HG03135 (cell line): Measurements from ENCODE around the gene TOM1L2.
"Not testable (repeated sequence)": the region's sequence is repeated elsewhere in the genome, so short reads cannot be mapped to it uniquely, and the experiment has no call there.

Experiments
- ATAC-seq: cut with Tn5 transposase; IDR thresholded peaks from one replicate; pipeline ENCODE4 v1.9.1; 2021; ENCODE audit warnings: mild to moderate bottlenecking, moderate library complexity; ENCODE audit not compliant: unreplicated experiment

Gene TOM1L2

DNA sequence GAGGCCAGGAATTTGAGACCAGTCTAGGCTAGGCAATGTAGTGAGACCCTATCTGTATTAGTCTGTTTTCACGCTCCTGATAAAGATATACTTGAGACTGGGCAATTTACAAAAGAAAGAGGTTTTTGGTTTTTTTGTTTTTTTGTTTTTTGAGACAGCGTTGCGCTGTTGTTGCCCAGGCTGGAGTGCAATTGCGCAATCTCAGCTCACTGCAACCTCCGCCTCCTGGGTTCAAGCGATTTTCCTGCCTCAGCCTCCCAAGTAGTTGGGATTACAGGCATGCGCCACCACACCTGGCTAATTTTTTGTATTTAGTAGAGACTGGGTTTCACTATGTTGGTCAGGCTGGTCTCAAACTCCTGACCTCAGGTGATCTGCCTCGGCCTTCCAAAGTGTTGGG lies 23.7 kb upstream of the TOM1L2 start:
- ATAC-seq: not testable (repeated sequence)

DNA sequence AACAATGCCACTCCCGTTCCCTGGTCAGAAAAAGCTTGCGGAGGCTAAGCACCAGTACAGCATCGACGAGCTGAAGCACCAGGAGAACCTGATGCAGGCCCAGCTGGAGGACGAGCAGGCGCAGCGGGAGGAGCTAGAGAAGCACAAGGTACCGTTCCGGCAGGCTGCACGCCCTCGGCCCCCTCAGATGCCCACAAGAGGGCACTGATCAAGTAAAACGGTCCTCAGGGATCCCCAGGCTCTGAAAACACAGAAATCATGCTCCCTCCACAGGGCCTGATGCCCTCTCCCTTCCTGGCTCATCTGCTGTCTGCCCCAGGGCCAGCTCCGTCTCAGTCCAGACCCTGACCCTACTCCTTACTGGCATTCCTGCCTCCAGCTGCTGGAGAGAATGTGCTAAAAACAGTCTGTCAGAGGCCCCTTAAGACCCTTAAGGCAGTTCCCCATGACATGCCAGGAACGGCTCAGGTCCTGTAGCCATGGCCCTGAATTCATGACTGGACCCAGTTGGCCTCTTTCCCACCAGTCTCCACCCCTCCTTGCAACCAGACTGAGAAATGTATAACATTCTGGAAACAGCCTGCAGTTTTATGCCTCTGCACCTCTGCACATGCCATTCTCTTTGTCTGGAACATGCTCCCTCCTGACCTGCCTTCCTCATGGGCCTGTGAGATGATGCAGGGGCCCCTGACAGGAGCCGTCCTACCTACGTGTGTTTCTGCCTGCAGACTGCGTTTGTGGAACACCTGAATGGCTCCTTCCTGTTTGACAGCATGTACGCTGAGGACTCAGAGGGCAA lies 22.3 kb upstream of the TOM1L2 start:
- ATAC-seq: no peak

DNA sequence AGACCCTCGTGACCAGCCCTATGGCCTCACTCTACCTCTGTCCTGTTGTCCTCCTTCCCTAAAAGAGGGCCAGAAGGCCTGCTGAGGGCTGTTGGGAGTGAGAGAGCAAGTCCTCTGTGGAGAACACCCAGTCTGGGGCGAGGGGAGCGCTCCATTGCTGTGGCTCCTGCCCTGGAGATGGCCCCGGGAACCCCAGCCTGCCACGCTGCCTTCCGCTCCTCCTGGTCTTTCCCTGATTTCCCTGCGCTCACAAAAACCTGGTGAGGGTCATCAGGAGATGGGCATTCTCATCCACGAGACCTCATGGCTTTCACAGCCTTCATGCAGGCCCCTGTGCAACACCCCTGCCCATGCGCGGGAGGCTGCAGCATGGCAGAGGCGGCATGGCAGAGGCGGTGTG lies 21.7 kb upstream of the TOM1L2 start:
- no peak for ATAC-seq

DNA sequence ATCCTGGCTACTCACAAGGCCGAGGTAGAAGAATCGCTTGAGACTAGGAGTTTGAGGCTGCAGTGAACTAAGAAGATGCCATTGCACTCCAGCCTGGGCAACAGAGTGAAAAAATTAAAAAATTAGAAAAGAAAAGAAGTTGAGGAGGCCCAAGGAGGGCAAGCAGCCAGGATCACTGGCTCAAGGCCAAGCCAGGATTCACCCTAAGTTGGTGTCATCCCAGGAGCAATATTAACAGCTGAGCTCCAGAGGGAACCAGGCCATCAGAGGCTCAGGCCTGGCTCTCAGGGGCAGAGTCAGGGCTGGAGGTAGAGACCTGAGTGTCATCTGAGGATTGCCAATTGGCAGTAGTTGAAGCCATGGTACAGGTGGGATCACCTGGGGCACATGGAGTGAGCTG lies 21.2 kb upstream of the TOM1L2 start:
- ATAC-seq: no peak

DNA sequence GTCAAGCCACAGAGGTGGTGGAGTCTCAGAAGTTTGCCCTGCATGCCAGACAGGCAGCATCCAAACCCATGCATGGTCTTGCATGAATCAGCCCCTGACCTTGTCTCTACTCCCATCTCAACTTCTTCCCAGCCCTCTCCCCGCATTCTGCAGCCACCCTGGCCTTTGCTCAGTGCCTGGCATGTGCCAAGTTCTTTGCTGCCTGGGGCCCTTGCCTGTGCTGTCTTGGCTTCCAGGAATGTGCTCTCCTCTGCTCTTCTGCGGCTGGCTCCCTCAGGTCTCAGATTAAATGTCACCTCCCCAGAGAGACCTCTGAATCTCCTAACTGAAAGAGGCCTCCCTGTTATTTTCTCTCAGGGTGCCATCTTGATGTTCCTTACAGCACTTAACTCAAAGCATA lies 18.1 kb upstream of the TOM1L2 start:
- no peak for ATAC-seq

DNA sequence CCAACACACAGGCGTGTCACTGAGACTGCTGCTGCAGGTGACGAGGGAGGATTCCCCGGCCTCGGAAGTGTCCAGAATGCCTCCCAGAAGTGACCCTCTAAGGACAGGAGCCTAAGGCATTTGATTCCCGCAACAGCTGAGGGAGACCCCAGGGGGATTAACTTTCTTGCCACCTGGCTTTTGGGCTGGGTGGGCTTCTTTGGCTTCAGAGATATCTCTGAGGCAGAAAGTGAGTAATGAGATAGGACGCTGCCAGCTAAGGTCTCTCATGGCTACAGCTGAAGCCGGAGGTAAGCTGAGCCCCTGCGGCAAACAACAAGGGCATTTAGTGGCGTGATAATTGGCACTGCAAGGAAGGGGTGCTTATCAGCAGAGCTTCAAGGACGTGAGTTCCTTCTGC lies 17.4 kb upstream of the TOM1L2 start:
- ATAC-seq: no peak

DNA sequence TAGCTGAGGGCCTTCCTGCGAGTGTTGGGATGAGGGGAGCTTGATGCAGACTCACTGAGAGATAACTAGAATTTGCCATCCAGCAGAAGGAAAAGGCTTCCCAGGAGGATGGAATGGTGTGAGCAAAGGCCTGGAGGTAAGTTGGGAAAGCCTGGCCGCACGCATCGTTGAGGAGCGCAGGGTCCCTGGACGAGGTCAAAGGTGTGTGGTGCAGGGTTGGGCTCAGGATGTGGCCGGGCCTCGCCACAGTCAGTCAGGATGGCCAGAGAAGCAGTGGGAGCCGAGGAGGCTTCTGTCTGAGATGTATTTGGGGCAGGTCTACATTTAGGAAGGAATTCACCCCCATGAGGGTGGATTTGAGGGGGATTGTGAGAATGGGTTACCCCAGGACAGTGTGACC lies 16.9 kb upstream of the TOM1L2 start:
- ATAC-seq: no peak

DNA sequence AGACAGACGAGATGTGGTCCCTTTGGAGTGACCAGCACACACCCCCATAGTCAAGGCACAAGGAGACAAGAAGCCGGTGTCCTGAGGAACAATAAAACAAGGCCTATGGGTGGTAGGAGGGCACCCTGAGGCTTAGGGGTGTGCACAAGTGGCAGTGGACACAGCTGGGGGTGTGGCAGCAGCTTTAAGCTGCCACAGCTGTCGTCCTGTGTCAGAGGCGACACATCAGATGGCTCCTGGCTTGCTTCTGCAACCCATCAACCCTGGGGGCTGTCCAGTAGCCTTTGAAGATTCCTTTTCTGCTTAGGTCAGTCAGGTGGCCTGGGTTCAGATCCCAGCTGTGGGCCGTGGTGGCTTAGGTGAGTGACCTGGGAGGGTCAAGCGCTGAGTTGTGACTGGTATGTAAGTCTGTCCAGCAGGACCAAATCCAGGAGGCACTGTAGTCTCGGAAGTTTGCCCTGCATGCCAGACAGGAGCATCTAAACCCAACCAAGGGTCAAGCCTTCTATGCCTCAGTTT lies 16.3 kb upstream of the TOM1L2 start:
- ATAC-seq: no peak

DNA sequence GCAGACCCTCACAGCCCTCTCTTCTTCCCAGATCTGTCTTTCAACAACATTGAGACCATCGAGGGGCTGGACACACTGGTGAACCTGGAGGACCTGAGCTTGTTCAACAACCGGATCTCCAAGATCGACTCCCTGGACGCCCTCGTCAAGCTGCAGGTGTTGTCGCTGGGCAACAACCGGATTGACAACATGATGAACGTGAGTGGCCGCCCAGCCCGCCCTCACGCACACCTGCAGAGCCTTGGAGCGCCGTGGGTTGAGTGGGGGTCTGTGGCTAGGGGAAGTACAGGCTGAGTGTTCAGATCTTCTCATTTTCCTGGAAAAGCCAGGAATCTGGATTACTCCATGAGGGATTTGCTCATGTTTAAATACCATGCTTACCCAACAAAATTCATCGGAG lies 15.7 kb upstream of the TOM1L2 start:
- no peak for ATAC-seq

DNA sequence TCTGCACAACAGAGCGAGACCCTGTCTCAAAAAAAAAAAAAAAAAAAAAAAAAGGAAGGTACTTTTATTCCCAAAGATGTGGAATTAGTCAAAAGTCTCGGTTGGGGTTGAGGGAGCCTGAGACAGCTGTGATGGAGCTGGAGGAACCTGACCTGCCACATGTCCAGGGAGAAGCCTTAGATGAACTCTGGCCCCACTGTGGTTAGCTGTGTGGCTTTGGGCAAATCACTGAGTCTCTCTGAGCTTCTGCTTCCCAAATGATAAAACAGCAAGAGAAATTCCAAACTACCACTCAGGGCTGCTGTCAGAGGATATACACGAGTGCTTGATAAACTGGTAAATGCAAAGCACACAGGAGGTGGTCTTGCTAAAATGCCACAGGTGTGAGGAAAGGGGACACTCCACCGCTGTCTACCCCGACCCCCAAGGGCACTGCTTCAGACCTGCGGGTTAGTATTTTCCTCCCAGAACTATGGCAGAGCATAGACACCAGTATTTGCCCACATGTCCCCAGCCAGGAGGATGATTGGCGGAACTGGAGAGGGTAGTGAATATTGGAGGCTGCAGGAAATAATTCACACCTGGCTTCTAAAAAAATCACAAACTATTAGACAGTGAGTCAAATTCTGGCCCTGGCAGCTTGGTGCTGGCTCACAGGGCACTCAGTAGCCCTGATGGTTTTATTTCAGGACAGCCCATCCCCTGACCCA lies 15.1 kb upstream of the TOM1L2 start:
- no peak for ATAC-seq

DNA sequence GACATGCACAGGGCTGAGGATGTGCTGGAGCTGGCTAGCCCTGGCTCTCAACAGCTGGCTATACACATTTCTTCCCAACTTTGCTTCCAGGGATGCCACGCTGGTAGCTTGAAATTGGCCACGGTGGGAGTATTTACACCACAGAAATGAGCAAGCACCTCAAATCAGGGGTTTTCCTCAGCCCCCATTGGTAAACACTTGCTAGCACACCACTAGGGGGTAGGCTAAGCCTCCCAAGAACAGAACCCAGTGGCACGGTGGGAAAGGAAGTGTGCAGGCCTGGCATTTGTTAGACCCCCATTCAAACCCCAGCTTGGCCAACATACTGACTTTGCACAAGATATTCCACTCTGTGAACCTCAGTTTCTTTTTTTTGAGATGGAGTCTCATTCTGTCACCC lies 13.4 kb upstream of the TOM1L2 start:
- no peak for ATAC-seq

DNA sequence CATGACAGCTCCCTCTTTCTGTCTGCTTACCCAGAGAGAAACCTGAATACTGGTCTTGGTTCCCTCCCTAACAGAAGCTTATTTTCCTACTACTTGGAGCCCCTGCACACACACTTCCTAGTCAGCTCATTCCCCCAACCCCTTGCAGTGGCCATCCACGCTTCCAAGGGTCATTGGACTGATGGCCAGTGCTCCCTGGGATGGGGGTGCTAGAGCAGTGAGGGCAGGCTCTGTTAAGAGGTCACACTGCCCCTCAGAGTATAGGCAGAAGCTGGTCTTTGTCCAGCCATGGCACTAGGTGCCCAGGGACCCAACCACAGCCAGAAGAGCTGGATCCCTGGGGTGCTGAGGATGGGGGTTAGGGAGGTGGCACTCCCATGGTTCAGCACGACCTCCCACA lies 13.0 kb upstream of the TOM1L2 start:
- ATAC-seq: no peak

DNA sequence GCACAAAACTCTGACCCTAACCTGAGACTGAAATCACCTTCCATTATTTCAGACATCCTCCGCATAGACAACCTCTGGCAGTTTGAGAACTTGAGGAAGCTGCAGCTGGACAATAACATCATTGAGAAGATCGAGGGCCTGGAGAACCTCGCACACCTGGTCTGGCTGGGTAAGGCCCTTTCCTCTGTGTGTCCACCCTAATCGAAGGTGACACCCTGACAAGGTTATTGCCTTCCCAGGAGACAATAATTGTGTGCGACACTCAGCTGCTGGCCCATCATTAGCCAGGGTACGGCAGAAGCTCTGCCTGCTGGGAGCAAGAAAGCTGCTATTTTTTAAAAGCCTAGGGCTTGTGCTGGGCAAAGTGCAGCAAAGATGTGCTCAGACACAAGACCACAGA lies 11.6 kb upstream of the TOM1L2 start:
- no peak for ATAC-seq

DNA sequence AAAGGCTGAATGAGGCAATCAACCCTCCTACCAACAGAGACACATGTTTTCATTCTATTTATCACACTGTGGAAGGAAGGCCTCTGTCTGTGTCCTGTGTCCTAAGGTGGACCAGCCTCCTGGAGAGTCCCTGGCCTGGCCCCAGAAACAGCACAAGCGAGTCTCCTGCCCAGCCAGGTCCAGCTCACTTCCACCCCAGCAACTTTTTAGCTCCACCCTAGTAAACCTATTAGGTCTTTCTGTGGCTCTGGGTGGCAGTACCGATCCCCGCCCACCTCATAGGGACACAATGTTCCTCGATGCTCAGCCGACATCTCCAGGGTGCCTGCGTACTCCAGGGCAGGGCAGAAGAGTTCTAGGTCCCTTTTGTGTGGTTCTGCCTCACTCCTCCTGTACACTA lies 11.2 kb upstream of the TOM1L2 start:
- ATAC-seq: no peak

DNA sequence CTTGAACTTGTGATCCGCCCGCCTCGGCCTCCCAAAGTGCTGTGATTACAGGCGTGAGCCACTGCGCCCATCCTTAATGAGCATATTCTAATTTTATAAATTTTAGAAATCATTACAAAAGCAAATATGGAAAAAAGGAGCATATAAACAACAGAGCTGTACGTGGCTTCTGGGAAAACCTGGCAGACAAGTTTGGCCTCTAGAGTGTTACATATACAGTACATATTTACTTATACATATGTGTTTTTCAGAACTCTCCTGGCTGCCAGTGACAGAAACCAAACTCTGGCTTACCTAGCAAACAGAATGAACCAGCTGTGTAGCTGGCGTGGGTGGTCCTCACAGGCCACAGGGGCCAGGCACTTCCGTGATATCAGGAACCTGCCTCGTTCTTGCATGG lies 10.6 kb upstream of the TOM1L2 start:
- no peak for ATAC-seq

DNA sequence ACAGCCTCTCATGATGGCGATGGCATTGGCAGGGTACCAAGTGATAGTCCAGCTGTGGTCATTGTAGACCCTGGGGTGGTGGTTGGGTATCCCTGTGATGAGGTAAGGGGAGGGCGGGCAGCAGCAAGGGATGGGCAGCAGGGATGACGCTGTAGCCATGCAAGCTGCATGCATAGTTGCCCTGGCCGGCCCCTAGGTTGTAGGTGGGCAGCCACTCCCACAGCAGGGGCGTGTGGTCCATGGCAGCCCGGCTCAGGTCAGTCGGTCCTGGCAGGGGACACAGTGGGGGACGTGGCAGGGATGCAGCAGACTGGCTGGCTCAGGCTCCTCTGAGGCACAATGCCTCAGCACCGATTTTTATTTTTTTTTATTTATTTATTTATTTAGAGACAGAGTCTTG lies 9.1 kb upstream of the TOM1L2 start:
- no peak for ATAC-seq

DNA sequence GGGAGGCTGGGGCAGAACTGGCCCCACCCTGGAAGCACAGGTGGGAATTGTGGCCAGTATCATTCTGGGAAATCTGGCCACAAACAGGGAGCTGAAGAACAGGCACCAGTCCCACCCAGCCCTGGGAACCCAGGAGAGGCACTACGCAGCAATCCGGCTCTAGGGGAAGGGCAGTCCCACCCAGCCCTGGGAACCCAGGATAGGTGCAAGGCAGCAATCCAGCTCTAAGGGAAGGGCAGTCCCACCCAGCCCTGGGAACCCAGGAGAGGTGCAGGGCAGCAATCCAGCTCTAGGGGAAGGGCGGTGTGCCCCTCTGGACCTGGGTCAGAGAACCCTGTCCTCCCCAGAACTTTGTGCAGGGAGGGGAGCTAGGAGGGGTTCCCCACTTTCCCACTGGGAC lies 7.6 kb upstream of the TOM1L2 start:
- ATAC-seq: no peak

DNA sequence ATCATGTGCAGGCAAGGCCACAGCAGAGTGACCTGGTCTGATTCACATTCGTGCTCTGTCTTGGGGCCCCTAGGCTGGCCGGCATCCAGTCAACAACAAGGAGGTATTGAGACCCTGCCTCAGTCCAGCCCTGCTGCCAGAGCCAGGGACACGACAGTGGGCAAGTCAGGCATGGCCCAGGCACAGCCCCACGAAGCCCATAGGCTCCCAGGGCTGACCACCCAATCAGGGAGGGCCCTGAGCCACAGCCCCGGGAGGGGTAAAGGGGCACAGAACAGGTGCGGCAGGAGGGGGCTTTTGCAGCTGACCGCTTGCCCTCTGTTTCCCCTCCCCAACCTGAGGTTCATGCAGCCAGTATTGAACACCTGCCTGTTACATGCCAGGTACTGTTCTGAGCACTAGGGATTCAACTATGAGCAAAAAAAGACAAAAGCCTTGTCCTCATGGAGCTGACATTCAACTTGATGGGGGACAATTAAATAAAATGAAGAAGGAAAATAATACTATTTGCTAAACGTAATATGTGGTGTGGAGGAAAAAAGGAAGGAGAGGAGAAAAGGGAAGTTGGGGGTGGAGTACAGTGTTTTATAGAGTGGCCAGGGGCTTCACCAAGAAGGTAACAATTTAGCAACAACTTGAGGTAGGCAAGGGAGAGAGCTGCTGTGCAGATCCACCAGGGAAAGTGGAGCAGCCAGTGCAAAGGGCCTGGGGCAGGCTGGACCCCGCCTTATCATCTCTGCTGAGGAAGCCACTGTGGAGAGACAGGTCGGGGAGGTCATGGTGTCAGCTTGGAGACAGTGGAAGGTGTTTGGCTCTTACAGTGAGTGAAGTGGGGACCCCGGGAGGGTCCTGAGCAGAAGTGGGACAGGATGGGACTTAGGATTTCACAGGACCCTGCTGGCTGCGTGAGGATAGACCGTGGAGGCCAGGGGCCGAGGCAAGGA lies 6.6 kb upstream of the TOM1L2 start:
- ATAC-seq: no peak

DNA sequence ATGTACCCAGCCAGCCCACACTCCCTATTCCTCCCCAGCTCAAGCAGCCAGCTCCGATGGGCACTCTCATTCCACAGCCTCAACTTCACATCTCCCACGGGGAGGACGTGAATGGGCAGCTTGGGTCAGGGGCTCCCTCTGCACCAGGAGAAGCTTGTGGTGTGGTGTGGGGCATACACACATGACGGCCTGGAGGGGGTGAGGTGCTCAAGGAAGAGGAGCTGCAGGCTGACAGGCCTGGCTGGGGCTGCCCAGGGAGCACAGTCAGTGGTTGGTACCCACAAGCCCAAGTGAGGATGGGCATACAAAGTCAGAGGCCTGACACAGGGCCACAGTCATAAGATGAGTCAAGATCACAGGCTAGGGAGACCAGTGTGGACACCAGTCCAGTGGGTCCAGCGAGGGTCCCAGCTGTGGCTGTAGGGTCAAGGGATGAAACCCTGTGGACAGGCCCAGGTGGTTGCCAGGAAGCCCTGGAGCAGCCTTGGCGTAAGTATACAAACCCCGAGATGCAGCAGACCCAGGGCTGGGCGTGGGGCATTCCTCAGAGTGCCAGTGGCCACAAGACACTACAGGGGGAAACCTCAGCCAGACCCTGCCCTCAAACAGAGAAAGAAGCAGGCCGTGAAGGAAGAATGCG lies 4.9 kb upstream of the TOM1L2 start:
- ATAC-seq: no peak

DNA sequence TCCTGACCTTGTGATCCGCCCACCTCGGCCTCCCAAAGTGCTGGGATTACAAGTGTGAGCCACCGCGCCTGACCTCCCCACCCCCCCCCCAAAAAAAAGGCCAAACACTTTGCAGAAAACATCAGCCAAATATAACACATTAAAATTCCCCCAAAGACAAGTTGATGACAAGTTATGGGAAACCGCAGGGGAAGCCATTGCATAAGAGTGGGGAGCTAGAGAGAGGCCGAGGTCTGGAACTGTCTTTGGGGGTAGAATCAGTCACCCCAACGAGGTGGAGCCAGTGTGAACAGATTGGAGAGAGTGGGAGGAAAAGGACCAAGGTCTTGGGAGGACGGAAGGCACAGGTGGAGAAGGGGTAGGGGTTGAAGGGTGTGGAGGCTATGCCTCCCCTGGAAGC lies 3.2 kb upstream of the TOM1L2 start:
- ATAC-seq: no peak

DNA sequence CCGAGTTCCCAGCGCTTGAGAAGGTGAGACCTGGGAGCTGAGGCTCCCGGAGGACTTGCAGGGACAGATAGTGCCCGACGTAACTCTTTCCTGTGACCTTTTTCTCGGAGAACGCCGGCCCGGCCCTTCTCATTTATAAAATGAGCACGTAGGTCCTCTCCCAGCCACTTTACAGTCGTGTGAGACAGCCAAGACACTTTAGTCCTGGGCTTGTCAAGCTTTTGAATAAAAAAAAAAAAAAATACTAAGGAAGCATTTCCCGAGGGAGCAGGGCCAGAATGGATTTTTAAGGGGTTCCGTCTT lies 703 bp upstream of the TOM1L2 start:
- no peak for ATAC-seq
